GM21576 (cell line): Measurements from ENCODE around the gene INSR.

Source experiments
- ATAC-seq: cut with Tn5 transposase; IDR thresholded peaks from one replicate; pipeline ENCODE4 v1.9.1; 2021; ENCODE audit warnings: mild to moderate bottlenecking, moderate library complexity; ENCODE audit not compliant: unreplicated experiment

INSR gene

GRCh38 chr19:7297742-7298141, 3.5 kb upstream of the INSR start:
- ATAC-seq: no peak

- no peak for ATAC-seq
These were observed 1.8 kb upstream of the INSR start for GRCh38 chr19:7295912-7296536.

GRCh38 chr19:7294558-7295212, 471 bp upstream of the INSR start:
- peak; percentile 41 for ATAC-seq

GRCh38 chr19:7292950-7293761, 1.1 kb downstream of the INSR start:
- no peak for ATAC-seq

GRCh38 chr19:7292352-7292949, 1.8 kb downstream of the INSR start:
- no peak for ATAC-seq

- ATAC-seq: no peak
These were observed 5.2 kb downstream of the INSR start for GRCh38 chr19:7288977-7289376.

- no peak for ATAC-seq
These were observed 6.1 kb downstream of the INSR start for GRCh38 chr19:7288131-7288530.

- ATAC-seq: no peak
These were observed 6.5 kb downstream of the INSR start for GRCh38 chr19:7287722-7288121.

- ATAC-seq: no peak
These were observed 13.1 kb downstream of the INSR start for GRCh38 chr19:7280940-7281666.

GRCh38 chr19:7272856-7273578, 21.2 kb downstream of the INSR start:
- no peak for ATAC-seq

- ATAC-seq: no peak
These were observed 25.5 kb downstream of the INSR start for GRCh38 chr19:7268705-7269098.

GRCh38 chr19:7267792-7268704, 26.2 kb downstream of the INSR start:
- ATAC-seq: no peak

- ATAC-seq: no peak
These were observed 27.4 kb downstream of the INSR start for GRCh38 chr19:7266832-7267231.

GRCh38 chr19:7265963-7266362, 28.3 kb downstream of the INSR start:
- ATAC-seq: no peak

- no peak for ATAC-seq
These were observed 29.4 kb downstream of the INSR start for GRCh38 chr19:7264858-7265257.

- no peak for ATAC-seq
These were observed 30.7 kb downstream of the INSR start for GRCh38 chr19:7263521-7263920.

- ATAC-seq: no peak
These were observed 31.1 kb downstream of the INSR start for GRCh38 chr19:7263066-7263465.

GRCh38 chr19:7262470-7262869, 31.7 kb downstream of the INSR start:
- no peak for ATAC-seq

- no peak for ATAC-seq
These were observed 34.1 kb downstream of the INSR start for GRCh38 chr19:7260161-7260560.
